Hepatocyte (in vitro differentiated cells): ENCODE results near the gene PHACTR3. TPM values are rescaled to one million over a fixed set of nuclear protein-coding genes. Genes with fewer than 3 reads are reported as not detected.

ENCODE experiments used
- DNase-seq: peaks from one replicate; pipeline ENCODE4 v3.0.0-alpha.2; 2016; ENCODE audit warnings: low spot score
- H2AFZ ChIP-seq: fragments of 200-600 bp; sonication (generic); 2 replicates; pipeline ENCODE4 v1.6.0; 2016; ENCODE audit warnings: antibody characterized with exemption, mild to moderate bottlenecking
- H3K27ac ChIP-seq: fragments of 200-600 bp; sonication (generic); 2 replicates; pipeline ENCODE4 v1.5.1; 2016; ENCODE audit warnings: mild to moderate bottlenecking
- H3K27me3 ChIP-seq: fragments of 200-600 bp; sonication (generic); 2 replicates; pipeline ENCODE4 v1.6.1; 2016
- H3K36me3 ChIP-seq: fragments of 200-600 bp; sonication (generic); replicated peaks from 2 replicates; pipeline ENCODE4 v1.5.1; 2016; ENCODE audit warnings: low read depth; ENCODE audit not compliant: insufficient read depth
- H3K4me1 ChIP-seq: fragments of 200-600 bp; sonication (generic); 2 replicates; pipeline ENCODE4 v1.5.1; 2016; ENCODE audit warnings: mild to moderate bottlenecking, moderate library complexity; ENCODE audit not compliant: insufficient read depth
- H3K4me2 ChIP-seq: fragments of 200-600 bp; sonication (generic); 2 replicates; pipeline ENCODE4 v1.6.0; 2016
- H3K4me3 ChIP-seq: fragments of 200-600 bp; sonication (generic); 2 replicates; pipeline ENCODE4 v1.5.1; 2016; ENCODE audit warnings: mild to moderate bottlenecking
- H3K79me2 ChIP-seq: fragments of 200-600 bp; sonication (generic); 2 replicates; pipeline ENCODE4 v1.6.0; 2017; ENCODE audit warnings: mild to moderate bottlenecking
- H3K9me2 ChIP-seq: fragments of 200-600 bp; sonication (generic); replicated peaks from 2 replicates; pipeline ENCODE4 v1.6.0; 2017; ENCODE audit warnings: mild to moderate bottlenecking; ENCODE audit not compliant: insufficient read depth
- H3K9me3 ChIP-seq: fragments of 200-600 bp; sonication (generic); 2 replicates; pipeline ENCODE4 v1.5.1; 2016; ENCODE audit warnings: low read depth, mild to moderate bottlenecking
- H4K20me1 ChIP-seq: fragments of 200-600 bp; sonication (generic); 2 replicates; pipeline ENCODE4 v1.6.0; 2016; ENCODE audit warnings: mild to moderate bottlenecking; ENCODE audit not compliant: insufficient read depth, poor library complexity, severe bottlenecking
- EZH2 ChIP-seq: fragments of 200-600 bp; sonication (generic); IDR thresholded peaks from 2 replicates; pipeline ENCODE4 v1.6.1; 2016; ENCODE audit warnings: antibody characterized with exemption, mild to moderate bottlenecking, borderline replicate concordance
- EZH2phosphoT487 ChIP-seq: fragments of 200-600 bp; sonication (generic); IDR thresholded peaks from one replicate; pipeline ENCODE4 v1.6.1; 2018; ENCODE audit warnings: antibody characterized with exemption, mild to moderate bottlenecking, low read depth, moderate library complexity; ENCODE audit not compliant: unreplicated experiment, severe bottlenecking
- WGBS: methylation state at CpG from one replicate; pipeline ENCODE4 v1.1.6; 2016; ENCODE audit warnings: low lambda C conversion rate; ENCODE audit errors: missing lambda C conversion rate; 5-methylcytosine and 5-hydroxymethylcytosine counted together
- polyA plus RNA-seq: library from polyadenylated mRNA; unstranded; fragments of >200 nt; fragmentation: Nextera tagmentation; extraction: Ambion mirVana; gene quantifications from 2 replicates; pipeline ENCODE4 v1.2.1, GENCODE V29; 2016
- total RNA-seq: library from RNA; depleted of rRNA; stranded (reverse); fragments of >200 nt; gene quantifications from 2 replicates; pipeline ENCODE4 v1.2.3, GENCODE V29; 2014
- TF ChIP-seq, protein P1 (sequence below): fragments of 200-600 bp; sonication (generic); IDR thresholded peaks from 2 replicates; pipeline ENCODE4 v1.5.1; 2016; ENCODE audit warnings: antibody characterized with exemption, mild to moderate bottlenecking; ENCODE audit not compliant: poor library complexity

PHACTR3 gene
- total and polyA plus RNA-seq, 2 experiments from 2014 or later, result 5.2 to 7.5 TPM

DNA sequence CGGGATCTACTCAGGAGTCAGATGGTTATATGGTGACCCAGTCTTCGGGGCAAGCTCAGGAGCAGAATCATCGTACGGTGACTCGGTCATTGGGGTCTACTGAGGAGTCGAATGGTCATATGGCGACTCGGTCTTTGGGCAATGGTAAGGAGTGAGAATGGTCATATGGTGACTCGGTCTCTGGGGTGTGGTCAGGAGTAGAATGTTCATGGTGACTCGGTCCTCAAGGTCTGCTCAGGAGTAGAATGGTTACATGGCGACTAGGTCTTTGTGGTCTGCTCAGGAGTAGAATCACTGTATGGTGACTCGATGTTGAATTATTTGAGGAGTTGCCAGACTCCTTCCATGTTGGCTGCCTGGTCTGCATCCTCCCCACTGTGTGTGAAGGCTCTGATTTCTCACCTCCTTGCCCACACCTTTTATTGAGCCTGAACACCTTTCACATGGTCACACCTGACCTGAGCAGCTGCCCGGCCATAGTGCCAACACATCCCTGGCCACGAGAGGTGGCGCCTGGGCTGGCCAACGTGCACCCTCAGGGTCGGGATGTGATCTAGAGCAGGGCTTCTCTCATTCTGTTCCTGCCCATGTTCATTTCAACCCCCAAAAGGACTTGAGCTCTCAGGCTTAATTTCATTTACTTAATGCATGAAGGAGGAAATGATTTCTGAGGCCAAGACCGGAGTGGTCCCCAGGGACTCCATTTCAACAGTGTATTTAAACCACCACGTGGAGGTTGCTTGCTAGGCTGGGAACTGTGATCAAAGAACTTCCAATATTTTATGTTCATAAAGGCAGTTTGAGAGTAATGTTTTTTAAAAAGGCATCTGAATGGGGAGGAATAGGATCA, 119.5 kb downstream of the PHACTR3 start:
- TF ChIP-seq, protein P1, sequence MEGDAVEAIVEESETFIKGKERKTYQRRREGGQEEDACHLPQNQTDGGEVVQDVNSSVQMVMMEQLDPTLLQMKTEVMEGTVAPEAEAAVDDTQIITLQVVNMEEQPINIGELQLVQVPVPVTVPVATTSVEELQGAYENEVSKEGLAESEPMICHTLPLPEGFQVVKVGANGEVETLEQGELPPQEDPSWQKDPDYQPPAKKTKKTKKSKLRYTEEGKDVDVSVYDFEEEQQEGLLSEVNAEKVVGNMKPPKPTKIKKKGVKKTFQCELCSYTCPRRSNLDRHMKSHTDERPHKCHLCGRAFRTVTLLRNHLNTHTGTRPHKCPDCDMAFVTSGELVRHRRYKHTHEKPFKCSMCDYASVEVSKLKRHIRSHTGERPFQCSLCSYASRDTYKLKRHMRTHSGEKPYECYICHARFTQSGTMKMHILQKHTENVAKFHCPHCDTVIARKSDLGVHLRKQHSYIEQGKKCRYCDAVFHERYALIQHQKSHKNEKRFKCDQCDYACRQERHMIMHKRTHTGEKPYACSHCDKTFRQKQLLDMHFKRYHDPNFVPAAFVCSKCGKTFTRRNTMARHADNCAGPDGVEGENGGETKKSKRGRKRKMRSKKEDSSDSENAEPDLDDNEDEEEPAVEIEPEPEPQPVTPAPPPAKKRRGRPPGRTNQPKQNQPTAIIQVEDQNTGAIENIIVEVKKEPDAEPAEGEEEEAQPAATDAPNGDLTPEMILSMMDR, result no peak
- no peak for TF ChIP-seq EZH2phosphoT487
- no peak for TF ChIP-seq EZH2
- no peaks in the 10 kb centered on the region for H3K9me3 ChIP-seq
- DNase-seq, result no peak
- no peaks in the 10 kb centered on the region for H4K20me1 ChIP-seq
- 80% methylated on average over 19 of the region's 19 CpGs for WGBS
- no peaks in the 10 kb centered on the region for H3K4me1 ChIP-seq
- H3K36me3 ChIP-seq, result no peaks in the 10 kb centered on the region
- H2AFZ ChIP-seq, result no peak overlapping the region
- H3K9me2 ChIP-seq, result no peaks in the 10 kb centered on the region
- H3K79me2 ChIP-seq, result no peaks in the 10 kb centered on the region
- no peak overlapping the region for H3K27ac ChIP-seq
- no peak overlapping the region for H3K4me2 ChIP-seq
- no peak overlapping the region for H3K4me3 ChIP-seq
- no peaks in the 10 kb centered on the region for H3K27me3 ChIP-seq

DNA sequence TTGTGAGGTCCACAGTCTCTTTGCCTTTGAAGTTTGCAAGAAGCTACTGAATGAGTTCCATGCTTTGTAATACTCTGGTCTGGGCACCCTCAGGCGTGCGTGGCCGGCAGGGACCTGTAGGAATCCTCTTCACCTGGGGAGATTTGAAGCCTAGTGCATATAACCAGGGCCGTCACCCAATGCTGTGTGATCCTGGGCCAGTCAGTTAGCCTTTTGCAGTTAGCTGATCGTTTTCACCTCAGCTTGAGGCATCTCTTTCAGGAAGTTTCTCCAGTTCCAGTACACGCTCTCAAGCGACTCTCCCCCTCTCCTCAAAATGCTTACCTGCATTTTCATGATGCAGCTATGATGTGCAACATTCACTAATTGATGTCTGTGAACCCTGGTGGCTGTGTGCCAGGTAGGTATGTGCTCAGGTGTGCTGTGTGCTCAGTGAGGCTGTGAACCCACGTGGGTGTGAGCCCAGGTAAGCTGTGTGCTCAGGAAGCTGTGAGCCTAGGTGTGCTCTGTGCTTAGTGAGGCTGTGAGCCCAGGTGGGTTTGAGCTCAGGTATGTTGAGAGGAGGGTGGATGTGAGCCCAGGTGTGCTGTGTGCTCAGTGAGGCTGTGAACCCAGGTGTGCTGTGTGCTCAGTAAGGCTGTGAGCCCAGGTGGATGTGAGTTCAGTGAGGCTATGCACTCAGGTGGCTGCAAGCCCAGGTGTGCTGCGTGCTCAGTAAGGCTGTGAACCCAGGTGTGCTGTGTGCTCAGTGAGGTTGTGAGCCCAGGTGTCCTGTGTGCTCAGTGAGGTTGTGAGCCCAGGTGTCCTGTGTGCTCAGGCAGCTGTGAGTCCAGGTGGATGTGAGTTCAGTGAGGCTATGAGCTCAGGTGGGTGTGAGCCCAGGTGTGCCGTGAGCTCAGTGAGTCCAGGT, 120.4 kb downstream of the PHACTR3 start:
- DNase-seq, result no peak

DNA sequence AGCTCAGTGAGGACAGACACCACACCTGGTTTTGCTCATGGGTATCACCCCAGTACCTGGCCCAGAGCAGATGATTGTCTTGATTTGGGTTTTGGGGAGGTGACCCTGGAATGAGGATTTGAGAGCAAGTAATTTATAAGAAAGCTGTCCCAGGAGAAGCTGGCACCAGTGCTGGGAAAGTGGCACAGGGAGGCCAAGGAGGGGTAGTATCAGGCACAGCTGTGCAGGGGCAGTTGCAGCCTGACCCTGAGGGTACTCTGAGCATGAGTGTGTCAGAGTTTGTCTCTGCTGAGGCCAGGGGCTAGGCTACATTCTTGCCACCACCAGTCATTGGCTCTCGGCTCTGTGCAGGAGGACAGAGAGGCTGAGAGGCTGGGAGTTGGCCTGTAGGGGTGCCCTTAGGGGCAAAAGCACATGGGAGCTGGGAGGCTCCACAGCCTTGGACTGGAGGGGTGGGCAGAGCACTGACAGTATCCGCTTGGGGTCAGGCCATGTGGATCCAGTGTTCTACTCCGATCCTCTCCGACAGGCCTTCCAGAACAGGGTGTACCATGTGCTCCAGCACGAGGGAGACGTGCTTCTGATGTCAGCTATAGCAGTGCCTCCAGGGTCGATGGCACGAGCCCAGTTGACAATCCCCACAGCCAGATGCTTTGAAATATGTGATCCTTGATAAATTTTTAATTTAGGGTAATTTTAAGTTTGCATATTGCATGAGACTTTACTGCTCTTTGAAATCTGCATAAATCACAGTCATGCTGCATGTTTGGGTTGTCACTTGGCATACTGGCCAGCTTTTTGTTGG, 121.3 kb downstream of the PHACTR3 start:
- Histone ChIP-seq H3K27ac (no peak overlapping the region), H3K9me3 (no peaks in the 10 kb centered on the region), H3K9me2 (no peaks in the 10 kb centered on the region), H3K36me3 (no peaks in the 10 kb centered on the region), H3K4me3 (no peak overlapping the region), H3K4me2 (no peak overlapping the region), H3K79me2 (no peaks in the 10 kb centered on the region), H3K27me3 (no peaks in the 10 kb centered on the region), H2AFZ (no peak overlapping the region), H3K4me1 (no peaks in the 10 kb centered on the region), H4K20me1 (no peaks in the 10 kb centered on the region)
- 79% methylated on average over 8 of the region's 8 CpGs for WGBS
- DNase-seq, result no peak
- TF ChIP-seq, protein P1, result no peak
- TF ChIP-seq EZH2, result no peak
- no peak for TF ChIP-seq EZH2phosphoT487

More for the DNA sequence above, 120.4 kb downstream of the PHACTR3 start:
- no peaks in the 10 kb centered on the region for H3K9me3 ChIP-seq
- no peak overlapping the region for H2AFZ ChIP-seq
- no peaks in the 10 kb centered on the region for H3K9me2 ChIP-seq
- no peak overlapping the region for H3K27ac ChIP-seq
- 62% methylated on average over 10 of the region's 10 CpGs for WGBS
- no peak overlapping the region for H3K4me2 ChIP-seq
- no peaks in the 10 kb centered on the region for H4K20me1 ChIP-seq
- H3K4me3 ChIP-seq, result no peak overlapping the region
- no peaks in the 10 kb centered on the region for H3K27me3 ChIP-seq
- TF ChIP-seq, protein P1, result no peak
- TF ChIP-seq EZH2, result no peak
- no peak for TF ChIP-seq EZH2phosphoT487
- H3K4me1 ChIP-seq, result no peaks in the 10 kb centered on the region
- no peaks in the 10 kb centered on the region for H3K79me2 ChIP-seq
- H3K36me3 ChIP-seq, result no peaks in the 10 kb centered on the region
